Fibroblast of mammary gland (primary cell): ENCODE measurements around the gene UPF1.
"Not testable (repeated sequence)": the region's sequence is repeated elsewhere in the genome, so short reads cannot be mapped to it uniquely, and the experiment has no call there.

Experiments used
- DNase-seq: peaks from one replicate; pipeline ENCODE4 v3.0.0-alpha.2; 2010; ENCODE audit warnings: low read depth
- H3K4me3 ChIP-seq: 2 replicates; pipeline ENCODE4 v1.5.1; 2011; ENCODE audit warnings: low read depth, mild to moderate bottlenecking, low read length, moderate library complexity; ENCODE audit not compliant: control insufficient read depth
- CTCF ChIP-seq: conservative IDR thresholded peaks from 2 replicates; pipeline ENCODE4 v1.5.1; 2011; ENCODE audit warnings: low read depth, low read length, inconsistent platforms; ENCODE audit not compliant: control insufficient read depth, insufficient read depth

The UPF1 gene

DNA sequence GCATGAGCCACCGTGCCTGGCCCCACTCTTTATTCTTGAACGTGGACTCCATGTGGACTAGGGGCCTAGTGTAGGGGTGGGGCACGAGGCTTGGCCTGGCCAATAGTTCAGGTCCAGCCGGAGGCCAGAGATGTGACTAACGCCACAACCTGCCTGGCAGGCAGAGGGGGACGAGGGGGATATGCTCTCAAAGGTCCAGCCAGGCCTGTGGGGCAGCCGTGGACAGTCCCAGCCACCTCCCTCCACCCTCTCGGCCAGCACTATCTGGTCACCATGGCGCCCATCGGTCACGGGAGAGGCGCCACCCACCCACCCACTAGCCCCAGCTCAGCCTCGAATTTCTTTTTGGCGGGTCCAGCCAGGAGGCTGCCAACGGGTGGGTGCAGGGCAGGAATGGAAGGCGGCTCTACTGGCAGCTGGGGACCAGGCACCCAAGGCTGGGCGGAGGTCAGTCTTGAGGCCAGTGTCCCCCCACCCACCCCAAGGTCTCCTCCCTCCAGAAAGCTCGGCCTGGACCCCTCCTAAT is 66.4 kb downstream of the UPF1 start:
- no peak for TF ChIP-seq CTCF
- no peak overlapping the region for H3K4me3 ChIP-seq
- DNase-seq: peak; percentile 15

GRCh38 chr19:18898607-18899408 is 67.0 kb downstream of the UPF1 start:
- no peak for TF ChIP-seq CTCF
- no peak for DNase-seq
- H3K4me3 ChIP-seq: no peak overlapping the region

DNA sequence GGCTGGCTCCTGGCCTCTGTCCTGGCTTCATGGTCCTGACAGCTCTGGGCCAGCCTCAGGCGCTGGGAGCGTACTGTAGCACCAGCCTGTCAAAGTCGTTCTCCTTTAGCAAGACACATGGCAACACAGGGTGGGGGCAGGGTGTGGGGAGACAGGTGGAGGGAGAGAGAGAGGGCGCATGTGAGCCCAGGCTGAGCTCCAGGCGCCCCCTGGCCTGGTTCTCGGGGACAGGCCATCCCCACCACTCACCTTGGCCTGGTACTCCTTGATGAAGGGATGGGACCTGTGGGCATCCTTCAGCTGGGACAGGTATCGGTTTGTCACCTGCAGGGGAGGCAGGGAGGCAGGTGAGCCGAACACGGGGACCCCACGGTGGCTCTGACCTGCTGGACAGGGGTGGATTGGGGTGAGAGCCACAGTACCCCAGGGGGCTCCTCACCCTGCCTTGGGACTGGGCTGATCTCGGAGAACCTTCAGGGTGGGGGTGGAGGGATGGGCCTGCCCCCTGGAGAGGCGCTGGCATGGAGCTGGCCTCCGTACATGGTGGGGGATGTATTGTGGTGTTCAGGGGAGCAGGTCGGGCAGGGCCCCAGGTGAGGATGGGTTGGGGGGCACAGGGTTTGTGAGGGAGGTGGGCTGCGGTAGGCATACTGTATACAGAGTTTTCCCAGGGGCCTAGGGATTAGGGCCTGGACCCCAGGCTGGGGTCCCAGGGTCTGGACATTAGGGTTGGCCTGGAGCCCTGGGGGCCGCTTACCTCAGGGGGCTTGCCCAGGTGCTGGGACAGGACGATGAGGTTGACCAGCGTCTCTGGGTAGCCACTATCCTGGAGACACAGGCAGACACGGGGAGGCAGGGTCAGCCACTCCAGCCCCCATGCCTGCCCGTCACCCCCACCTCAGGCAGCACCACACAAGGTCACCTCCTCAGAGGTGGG is 68.1 kb downstream of the UPF1 start:
- no peak for DNase-seq
- no peak for TF ChIP-seq CTCF
- H3K4me3 ChIP-seq: no peak overlapping the region

DNA sequence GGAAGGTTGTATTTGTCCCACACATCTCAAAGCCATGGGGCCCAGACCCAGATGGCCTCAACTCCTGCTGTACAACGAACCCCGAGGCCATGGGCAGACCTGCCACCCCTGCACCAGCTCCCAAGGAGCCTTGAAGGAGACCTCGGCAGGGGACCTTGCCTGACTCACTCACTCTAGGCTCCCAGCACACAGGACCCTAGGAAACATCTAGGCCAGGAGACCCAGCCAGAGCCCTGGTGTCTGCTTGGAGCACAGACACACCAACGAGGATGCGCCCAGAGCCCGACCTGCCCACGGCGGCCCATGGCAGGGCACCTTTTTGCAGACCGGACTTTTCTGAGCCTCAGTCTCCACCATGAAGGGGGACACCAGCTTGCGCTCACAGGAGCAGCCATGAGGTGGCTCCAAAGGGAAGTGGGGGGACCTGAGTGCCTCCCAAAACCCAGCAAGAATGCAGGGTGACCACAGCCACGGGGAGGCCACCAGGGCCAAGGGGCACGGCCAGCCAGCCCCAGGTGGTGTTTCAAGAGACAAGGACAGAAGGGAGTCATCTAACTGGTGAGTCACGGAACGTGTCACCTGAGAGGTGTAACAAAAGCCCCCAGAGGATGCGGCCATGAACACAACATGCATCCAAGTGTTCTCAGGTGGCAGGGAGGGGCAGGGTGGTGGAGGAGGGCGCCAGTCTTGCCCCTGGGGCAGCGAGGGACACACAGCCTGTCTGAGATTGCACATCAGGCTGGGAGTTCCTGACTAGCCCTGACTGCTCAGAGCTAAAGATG is 69.1 kb downstream of the UPF1 start:
- TF ChIP-seq CTCF: no peak
- DNase-seq: no peak
- no peak overlapping the region for H3K4me3 ChIP-seq

GRCh38 chr19:18901491-18901890 is 69.7 kb downstream of the UPF1 start:
- DNase-seq: no peak
- no peak for TF ChIP-seq CTCF
- no peak overlapping the region for H3K4me3 ChIP-seq

DNA sequence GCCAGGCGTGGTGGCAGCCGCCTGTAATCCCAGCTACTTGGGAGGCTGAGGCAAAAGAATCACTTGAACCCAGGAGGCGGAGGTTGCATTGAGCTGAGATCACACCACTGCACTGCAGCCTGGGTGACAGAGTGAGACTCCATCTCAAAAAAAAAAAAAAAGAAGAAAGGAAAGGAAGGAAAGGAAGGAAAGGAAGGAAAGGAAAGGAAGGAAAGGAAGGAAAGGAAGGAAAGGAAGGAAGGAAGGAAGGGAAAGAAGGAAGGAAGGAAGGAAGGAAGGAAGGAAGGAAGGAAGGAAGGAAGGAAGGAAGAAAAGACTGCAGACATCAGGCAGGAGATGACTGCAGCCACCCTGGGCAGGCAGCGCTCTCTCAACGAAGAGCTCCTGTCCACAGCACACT is 70.8 kb downstream of the UPF1 start:
- H3K4me3 ChIP-seq, DNase-seq: not testable (repeated sequence)
